Loucy (cell line): ENCODE measurements around the gene SDK1.

ENCODE experiments used
- H2AFZ ChIP-seq: fragments of 200-600 bp; sonication (generic); 2 replicates; pipeline ENCODE4 v1.6.0; 2016; ENCODE audit warnings: antibody characterized with exemption, mild to moderate bottlenecking, low read length, moderate library complexity
- H3F3A ChIP-seq: fragments of 200-600 bp; 2 replicates; pipeline ENCODE4 v1.6.0; 2016; ENCODE audit warnings: antibody characterized with exemption, low read depth, mild to moderate bottlenecking
- H3K27me3 ChIP-seq: fragments of 200-600 bp; sonication (generic); 2 replicates; pipeline ENCODE4 v1.6.1; 2014; ENCODE audit warnings: low read length, mild to moderate bottlenecking; ENCODE audit not compliant: insufficient read depth, poor library complexity, severe bottlenecking
- H3K36me3 ChIP-seq: fragments of 200-600 bp; sonication (generic); 2 replicates; pipeline ENCODE4 v1.6.1; 2016; ENCODE audit warnings: low read length; ENCODE audit not compliant: insufficient read depth
- H3K4me1 ChIP-seq: fragments of 200-600 bp; sonication (generic); 2 replicates; pipeline ENCODE4 v1.5.1; 2014; ENCODE audit warnings: low read length, mild to moderate bottlenecking; ENCODE audit not compliant: insufficient read depth, poor library complexity, severe bottlenecking
- H3K4me2 ChIP-seq: fragments of 200-600 bp; sonication (generic); 2 replicates; pipeline ENCODE4 v1.6.0; 2014; ENCODE audit warnings: antibody characterized with exemption, low read length, low read depth, mild to moderate bottlenecking; ENCODE audit not compliant: poor library complexity, severe bottlenecking
- H3K4me3 ChIP-seq: fragments of 200-600 bp; sonication (generic); 2 replicates; pipeline ENCODE4 v1.5.1; 2014; ENCODE audit warnings: low read length, mild to moderate bottlenecking, mixed read lengths; ENCODE audit not compliant: poor library complexity, severe bottlenecking
- H3K79me2 ChIP-seq: fragments of 200-600 bp; sonication (generic); 2 replicates; pipeline ENCODE4 v1.6.1; 2014; ENCODE audit warnings: low read length; ENCODE audit not compliant: insufficient read depth
- H3K9ac ChIP-seq: fragments of 200-600 bp; sonication (generic); 2 replicates; pipeline ENCODE4 v1.6.0; 2014; ENCODE audit warnings: mild to moderate bottlenecking, low read depth, low read length, moderate library complexity; ENCODE audit not compliant: poor library complexity, severe bottlenecking
- H3K9me2 ChIP-seq: fragments of 200-600 bp; sonication (generic); replicated peaks from 2 replicates; pipeline ENCODE4 v1.6.1; 2016; ENCODE audit warnings: low read depth, low read length, mixed read lengths
- H3K9me3 ChIP-seq: fragments of 200-600 bp; sonication (generic); 2 replicates; pipeline ENCODE4 v1.6.1; 2014; ENCODE audit warnings: mild to moderate bottlenecking, antibody characterized with exemption, low read length, low read depth; ENCODE audit not compliant: insufficient read depth
- H4K20me1 ChIP-seq: fragments of 200-600 bp; sonication (generic); 2 replicates; pipeline ENCODE4 v1.6.0; 2014; ENCODE audit warnings: antibody characterized with exemption, low read length, mild to moderate bottlenecking; ENCODE audit not compliant: insufficient read depth, poor library complexity, severe bottlenecking
- EZH2phosphoT487 ChIP-seq: fragments of 200-600 bp; IDR thresholded peaks from 2 replicates; pipeline ENCODE4 v1.6.1; 2018; ENCODE audit warnings: antibody characterized with exemption, mild to moderate bottlenecking, moderate library complexity, borderline replicate concordance
- TF ChIP-seq, protein P1 (sequence below): fragments of 200-600 bp; sonication (generic); conservative IDR thresholded peaks from 2 replicates; pipeline ENCODE4 v1.5.1; 2014; ENCODE audit warnings: mild to moderate bottlenecking, antibody characterized with exemption, low read length

The SDK1 gene

DNA sequence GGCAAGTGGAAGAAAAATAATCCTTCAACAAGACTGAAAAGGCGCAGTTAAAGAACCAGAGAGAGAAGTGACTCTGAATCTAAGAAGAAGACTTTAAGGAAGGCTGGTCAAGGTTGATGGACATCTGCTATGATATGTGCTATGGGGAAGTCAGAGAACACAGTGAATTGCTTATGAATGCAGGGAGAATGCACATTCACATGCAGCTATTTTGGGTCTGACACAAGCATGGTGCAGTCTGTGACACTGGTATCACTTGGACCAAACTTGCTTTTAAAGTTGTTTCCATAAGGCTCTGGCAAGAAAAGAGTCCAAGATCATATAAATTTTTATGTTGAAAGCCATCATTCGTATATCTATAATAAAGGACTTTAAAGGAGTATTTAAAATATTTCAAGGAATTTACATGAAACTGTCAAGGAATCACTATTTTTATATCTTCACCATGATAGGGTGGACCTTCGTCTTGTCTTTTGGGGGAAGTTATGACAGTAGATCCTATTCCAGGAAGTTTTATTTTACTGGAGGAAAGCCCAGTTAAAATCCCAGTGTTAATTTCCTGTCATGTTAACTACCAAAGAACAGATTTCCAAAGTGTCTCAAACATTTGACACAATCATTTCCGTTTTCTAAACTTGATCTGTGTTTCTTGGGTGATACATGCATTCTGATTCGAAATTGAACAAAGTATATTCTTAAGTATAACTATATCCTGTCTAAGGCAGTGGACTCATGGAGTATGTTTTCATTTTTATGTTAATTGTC lies 239.6 kb downstream of the SDK1 start:
- H3K4me3 ChIP-seq = no peak overlapping the region
- H3K36me3 ChIP-seq = no peaks in the 10 kb centered on the region
- H3K79me2 ChIP-seq = no peaks in the 10 kb centered on the region
- H3K9me2 ChIP-seq = no peaks in the 10 kb centered on the region
- no peaks in the 10 kb centered on the region for H4K20me1 ChIP-seq
- H3F3A ChIP-seq = no peaks in the 10 kb centered on the region
- no peak overlapping the region for H3K9ac ChIP-seq
- H3K4me1 ChIP-seq = no peaks in the 10 kb centered on the region
- H2AFZ ChIP-seq = no peak overlapping the region
- H3K27me3 ChIP-seq = no peaks in the 10 kb centered on the region
- no peaks in the 10 kb centered on the region for H3K9me3 ChIP-seq
- no peak for TF ChIP-seq EZH2phosphoT487
- TF ChIP-seq, protein P1, sequence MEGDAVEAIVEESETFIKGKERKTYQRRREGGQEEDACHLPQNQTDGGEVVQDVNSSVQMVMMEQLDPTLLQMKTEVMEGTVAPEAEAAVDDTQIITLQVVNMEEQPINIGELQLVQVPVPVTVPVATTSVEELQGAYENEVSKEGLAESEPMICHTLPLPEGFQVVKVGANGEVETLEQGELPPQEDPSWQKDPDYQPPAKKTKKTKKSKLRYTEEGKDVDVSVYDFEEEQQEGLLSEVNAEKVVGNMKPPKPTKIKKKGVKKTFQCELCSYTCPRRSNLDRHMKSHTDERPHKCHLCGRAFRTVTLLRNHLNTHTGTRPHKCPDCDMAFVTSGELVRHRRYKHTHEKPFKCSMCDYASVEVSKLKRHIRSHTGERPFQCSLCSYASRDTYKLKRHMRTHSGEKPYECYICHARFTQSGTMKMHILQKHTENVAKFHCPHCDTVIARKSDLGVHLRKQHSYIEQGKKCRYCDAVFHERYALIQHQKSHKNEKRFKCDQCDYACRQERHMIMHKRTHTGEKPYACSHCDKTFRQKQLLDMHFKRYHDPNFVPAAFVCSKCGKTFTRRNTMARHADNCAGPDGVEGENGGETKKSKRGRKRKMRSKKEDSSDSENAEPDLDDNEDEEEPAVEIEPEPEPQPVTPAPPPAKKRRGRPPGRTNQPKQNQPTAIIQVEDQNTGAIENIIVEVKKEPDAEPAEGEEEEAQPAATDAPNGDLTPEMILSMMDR = no peak
- H3K4me2 ChIP-seq = no peak overlapping the region

DNA sequence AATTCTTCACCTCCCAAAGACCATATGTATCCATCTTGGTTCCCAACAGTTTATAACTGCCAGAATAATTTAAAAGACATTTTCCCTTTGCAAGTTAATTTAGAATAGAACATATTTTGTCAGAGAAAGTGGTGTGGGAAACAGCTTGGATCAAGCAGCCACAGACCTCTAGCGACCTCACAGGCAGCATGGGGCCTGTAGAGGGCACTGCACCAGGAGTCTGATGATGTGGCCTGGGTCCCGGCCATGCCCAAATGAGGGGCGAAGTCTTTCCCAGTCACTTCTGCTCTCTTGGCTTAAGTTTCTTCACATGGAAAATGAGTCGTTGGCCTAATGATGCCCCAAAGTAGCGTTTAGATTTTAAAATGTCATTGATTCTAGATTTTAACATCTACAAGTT lies 243.2 kb downstream of the SDK1 start:
- H3K9me2 ChIP-seq = no peaks in the 10 kb centered on the region
- no peak overlapping the region for H2AFZ ChIP-seq
- no peak overlapping the region for H3K4me2 ChIP-seq
- H3K9ac ChIP-seq = no peak overlapping the region
- no peaks in the 10 kb centered on the region for H3K9me3 ChIP-seq
- H3K4me3 ChIP-seq = no peak overlapping the region
- H3K79me2 ChIP-seq = no peaks in the 10 kb centered on the region
- H3K36me3 ChIP-seq = no peaks in the 10 kb centered on the region
- TF ChIP-seq, protein P1 = peak; percentile 32
- TF ChIP-seq EZH2phosphoT487 = no peak
- no peaks in the 10 kb centered on the region for H4K20me1 ChIP-seq
- H3K4me1 ChIP-seq = no peaks in the 10 kb centered on the region
- H3K27me3 ChIP-seq = no peaks in the 10 kb centered on the region
- H3F3A ChIP-seq = no peaks in the 10 kb centered on the region

- no peak overlapping the region for H2AFZ ChIP-seq
- H3K9ac ChIP-seq = no peak overlapping the region
- no peaks in the 10 kb centered on the region for H3K9me3 ChIP-seq
- H3K4me1 ChIP-seq = no peaks in the 10 kb centered on the region
- H3K27me3 ChIP-seq = no peaks in the 10 kb centered on the region
- H3K4me3 ChIP-seq = no peak overlapping the region
- no peaks in the 10 kb centered on the region for H3K79me2 ChIP-seq
- no peaks in the 10 kb centered on the region for H3K9me2 ChIP-seq
- H4K20me1 ChIP-seq = no peaks in the 10 kb centered on the region
- TF ChIP-seq, protein P1 = no peak
- TF ChIP-seq EZH2phosphoT487 = no peak
- no peaks in the 10 kb centered on the region for H3K36me3 ChIP-seq
- no peak overlapping the region for H3K4me2 ChIP-seq
- H3F3A ChIP-seq = no peaks in the 10 kb centered on the region
These were observed 247.8 kb downstream of the SDK1 start for GRCh38 chr7:3548815-3549214.
